HepG2 (cell line): ENCODE measurements around the gene VPS25. TPM values are rescaled to one million over a fixed set of nuclear protein-coding genes. Genes with fewer than 3 reads are reported as not detected.

Source experiments
- KAT2B ChIP-seq: fragments of 150-350 bp; IDR thresholded peaks from 2 replicates; pipeline ENCODE4 v1.6.1; 2014; ENCODE audit warnings: low read depth, low read length, borderline replicate concordance
- MAZ ChIP-seq, 2 experiments: sonication (generic) in 1 of 2; formaldehyde crosslinking in 1 of 2; IDR thresholded peaks; 2 replicates each; pipeline versions ENCODE4 v1.5.0 to v1.6.1; 2012 to 2020; ENCODE audit warnings: low read depth in 2 of 2, mild to moderate bottlenecking in 2 of 2, borderline replicate concordance in 1 of 2, improper control_type of control experiment in 1 of 2, low read length in 1 of 2, missing genetic modification reagents in 1 of 2, moderate library complexity in 1 of 2
- MBD4 ChIP-seq: IDR thresholded peaks from 2 replicates; pipeline ENCODE4 v1.6.1; 2012; ENCODE audit warnings: low read length, inconsistent platforms, borderline replicate concordance
- POLR2A ChIP-seq, 2 experiments: IDR thresholded peaks; 2 replicates each; pipeline ENCODE4 v1.6.1; 2011; ENCODE audit warnings: low read depth in 2 of 2, low read length in 2 of 2, mild to moderate bottlenecking in 1 of 2, moderate library complexity in 1 of 2; ENCODE audit not compliant: insufficient read depth in 1 of 2
- SALL1 ChIP-seq: sonication (generic); formaldehyde crosslinking; IDR thresholded peaks from 2 replicates; pipeline ENCODE4 v1.8.0; 2022; ENCODE audit warnings: mild to moderate bottlenecking, missing genetic modification reagents
- SALL2 ChIP-seq: sonication (generic); formaldehyde crosslinking; IDR thresholded peaks from 2 replicates; pipeline ENCODE4 v1.8.1; 2023; ENCODE audit warnings: mild to moderate bottlenecking, missing genetic modification reagents, inconsistent platforms
- SAP130 ChIP-seq: IDR thresholded peaks from 2 replicates; pipeline ENCODE4 v1.6.1; 2016; ENCODE audit warnings: low read depth
- TAF15 ChIP-seq: fragments of 200-400 bp; formaldehyde crosslinking; IDR thresholded peaks from one replicate; pipeline ENCODE4 v1.6.1; 2018; ENCODE audit warnings: mild to moderate bottlenecking, low read depth, low read length; ENCODE audit not compliant: poor library complexity, severe bottlenecking
- ZC3H13 ChIP-seq: sonication (generic); formaldehyde crosslinking; IDR thresholded peaks from 2 replicates; pipeline ENCODE4 v1.8.1; 2023; ENCODE audit warnings: mild to moderate bottlenecking, missing genetic modification reagents, moderate library complexity
- ZFP36L2 ChIP-seq: sonication (generic); formaldehyde crosslinking; IDR thresholded peaks from 2 replicates; pipeline ENCODE4 v1.4.0; 2020; ENCODE audit warnings: missing genetic modification reagents
- ZNF20 ChIP-seq: sonication (generic); formaldehyde crosslinking; IDR thresholded peaks from 2 replicates; pipeline ENCODE4 v1.4.0; 2020; ENCODE audit warnings: mild to moderate bottlenecking, moderate library complexity, missing genetic modification reagents
- ZNF292 ChIP-seq: sonication (generic); formaldehyde crosslinking; IDR thresholded peaks from 2 replicates; pipeline ENCODE4 v1.8.1; 2022; ENCODE audit warnings: mild to moderate bottlenecking, low read depth, missing genetic modification reagents, borderline replicate concordance
- ZNF552 ChIP-seq: sonication (generic); formaldehyde crosslinking; IDR thresholded peaks from 2 replicates; pipeline ENCODE4 v1.9.0; 2022; ENCODE audit warnings: missing genetic modification reagents, mild to moderate bottlenecking, borderline replicate concordance
- ZNF564 ChIP-seq: sonication (generic); formaldehyde crosslinking; IDR thresholded peaks from 2 replicates; pipeline ENCODE4 v1.8.1; 2023; ENCODE audit warnings: mild to moderate bottlenecking, missing genetic modification reagents
- ZNF644 ChIP-seq: IDR thresholded peaks from 2 replicates; pipeline ENCODE4 v1.6.1; 2016; ENCODE audit warnings: low read depth
- ZNF746 ChIP-seq: sonication (generic); formaldehyde crosslinking; IDR thresholded peaks from 2 replicates; pipeline ENCODE4 v1.8.0; 2022; ENCODE audit warnings: mild to moderate bottlenecking, missing genetic modification reagents
- ZNF788 ChIP-seq: sonication (generic); formaldehyde crosslinking; IDR thresholded peaks from 2 replicates; pipeline ENCODE4 v1.5.0; 2020; ENCODE audit warnings: mild to moderate bottlenecking, missing genetic modification reagents, borderline replicate concordance
- ZSCAN9 ChIP-seq: IDR thresholded peaks from 2 replicates; pipeline ENCODE4 v1.6.1; 2016; ENCODE audit warnings: borderline replicate concordance
- polyA plus RNA-seq, 8 experiments: library from polyadenylated mRNA; depleted of rRNA in 3 of 8; stranded (reverse) in 7 of 8; unstranded in 1 of 8; fragments of >200 nt; fragmentation: Illumina TruSeq in 4 of 8; extraction: Trizol in 4 of 8; gene quantifications; 2 replicates each; pipeline versions ENCODE4 v1.2.1 to v1.2.3, GENCODE V29; 2011 to 2016; ENCODE audit warnings: low read depth in 4 of 8, missing spikeins in 1 of 8, mixed read lengths in 1 of 8; ENCODE audit not compliant: insufficient read depth in 1 of 8
- total RNA-seq, 5 experiments: library from RNA; depleted of rRNA; stranded (reverse); fragments of >200 nt; fragmentation: Illumina TruSeq; extraction: Trizol; gene quantifications; 2 replicates each; pipeline ENCODE4 v1.2.3, GENCODE V29; 2016; ENCODE audit warnings: low read depth in 1 of 5
- TF ChIP-seq, protein P1 (sequence below): conservative IDR thresholded peaks from 2 replicates; pipeline ENCODE4 v1.6.1; 2018; ENCODE audit warnings: missing genetic modification reagents
- TF ChIP-seq, protein P2 (sequence below): sonication (generic); formaldehyde crosslinking; IDR thresholded peaks from 2 replicates; pipeline ENCODE4 v1.5.1; 2020; ENCODE audit warnings: mild to moderate bottlenecking, missing genetic modification reagents, borderline replicate concordance
- TF ChIP-seq, protein P3 (sequence below): sonication (generic); formaldehyde crosslinking; conservative IDR thresholded peaks from 2 replicates; pipeline ENCODE4 v1.4.0; 2020; ENCODE audit warnings: missing genetic modification reagents
- TF ChIP-seq, protein P4 (sequence below): sonication (generic); formaldehyde crosslinking; IDR thresholded peaks from 2 replicates; pipeline ENCODE4 v1.8.0; 2022; ENCODE audit warnings: mild to moderate bottlenecking, missing genetic modification reagents, moderate library complexity
- TF ChIP-seq, protein P5 (sequence below): IDR thresholded peaks from 2 replicates; pipeline ENCODE4 v1.6.1; 2016; ENCODE audit warnings: missing compliant biosample characterization, missing genetic modification reagents, borderline replicate concordance

VPS25 gene
- total and polyA plus RNA-seq, 2 of the 13 experiments (the other 11 are each of a cell fraction or from before 2014, with no cell fraction given), result 161 to 249 TPM

DNA sequence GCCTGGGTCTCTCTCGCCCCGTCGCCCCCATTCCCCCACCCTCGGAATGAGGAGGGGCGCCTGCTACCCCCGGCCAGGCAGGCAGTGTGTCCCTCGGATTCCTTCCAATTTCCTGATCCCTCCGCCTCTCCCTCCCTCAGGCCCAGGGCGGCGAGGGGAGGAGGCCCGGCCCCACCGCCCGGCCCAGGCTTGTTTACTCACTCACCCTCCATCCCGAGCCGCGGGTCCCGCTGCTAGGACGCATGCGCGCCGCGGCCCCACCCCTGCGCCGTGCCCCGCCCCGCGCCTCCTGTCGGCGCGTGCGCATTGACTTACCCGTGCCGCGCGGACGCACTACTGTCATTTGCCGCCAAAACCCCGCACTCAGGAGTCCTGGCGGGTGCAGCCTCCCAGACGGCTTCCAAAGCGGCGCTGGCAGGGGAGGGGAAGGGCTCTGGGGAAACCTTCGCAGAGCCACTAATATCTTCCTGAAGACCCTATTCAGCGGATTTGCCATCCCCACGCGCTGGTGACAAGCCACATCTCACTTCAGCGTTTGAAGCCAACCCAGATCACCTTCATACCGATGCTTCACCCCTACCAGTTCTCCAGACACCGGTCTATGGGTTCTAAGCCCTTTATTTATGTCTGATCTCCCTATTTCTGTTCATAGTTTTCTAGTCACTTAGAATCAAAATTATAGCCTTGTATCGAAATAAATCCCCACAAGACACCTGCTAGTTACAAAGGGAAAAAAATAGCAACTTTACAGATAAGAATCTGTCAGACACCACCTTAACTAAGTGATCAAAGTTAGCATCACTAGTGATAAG is 28.2 kb upstream of the VPS25 start, which contains the start of gene EZH1 (continued):
- TF ChIP-seq ZNF292, result peak; percentile 37; the same call in 1 of the 2 replicates
- TF ChIP-seq MBD4, result no peak
- peak; percentile 73 for TF ChIP-seq SAP130 (CRISPR knock-in tag)
- TF ChIP-seq TAF15, result peak; percentile 73
- TF ChIP-seq ZNF552, result peak; percentile 83
- TF ChIP-seq MAZ (IDR thresholded peaks at IDR 0.05; ENCODE audit: borderline replicate concordance, low read depth, low read length), result peak; percentile 87
- TF ChIP-seq MAZ (CRISPR knock-in tag; IDR thresholded peaks at IDR 0.05; ENCODE audit: low read depth), result peak; percentile 87
- TF ChIP-seq ZNF564 (CRISPR knock-in tag), result peak; percentile 92
- TF ChIP-seq ZNF644 (CRISPR knock-in tag), result no peak
- TF ChIP-seq, protein P1, sequence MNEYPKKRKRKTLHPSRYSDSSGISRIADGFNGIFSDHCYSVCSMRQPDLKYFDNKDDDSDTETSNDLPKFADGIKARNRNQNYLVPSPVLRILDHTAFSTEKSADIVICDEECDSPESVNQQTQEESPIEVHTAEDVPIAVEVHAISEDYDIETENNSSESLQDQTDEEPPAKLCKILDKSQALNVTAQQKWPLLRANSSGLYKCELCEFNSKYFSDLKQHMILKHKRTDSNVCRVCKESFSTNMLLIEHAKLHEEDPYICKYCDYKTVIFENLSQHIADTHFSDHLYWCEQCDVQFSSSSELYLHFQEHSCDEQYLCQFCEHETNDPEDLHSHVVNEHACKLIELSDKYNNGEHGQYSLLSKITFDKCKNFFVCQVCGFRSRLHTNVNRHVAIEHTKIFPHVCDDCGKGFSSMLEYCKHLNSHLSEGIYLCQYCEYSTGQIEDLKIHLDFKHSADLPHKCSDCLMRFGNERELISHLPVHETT (CRISPR knock-in tag), result no peak; the same call in none of the 2 replicates
- TF ChIP-seq, protein P2, sequence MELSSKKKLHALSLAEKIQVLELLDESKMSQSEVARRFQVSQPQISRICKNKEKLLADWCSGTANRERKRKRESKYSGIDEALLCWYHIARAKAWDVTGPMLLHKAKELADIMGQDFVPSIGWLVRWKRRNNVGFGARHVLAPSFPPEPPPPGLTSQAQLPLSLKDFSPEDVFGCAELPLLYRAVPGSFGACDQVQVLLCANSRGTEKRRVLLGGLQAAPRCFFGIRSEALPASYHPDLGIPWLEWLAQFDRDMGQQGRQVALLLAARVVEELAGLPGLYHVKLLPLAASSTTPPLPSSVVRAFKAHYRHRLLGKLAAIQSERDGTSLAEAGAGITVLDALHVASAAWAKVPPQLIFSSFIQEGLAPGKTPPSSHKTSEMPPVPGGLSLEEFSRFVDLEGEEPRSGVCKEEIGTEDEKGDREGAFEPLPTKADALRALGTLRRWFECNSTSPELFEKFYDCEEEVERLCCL (CRISPR knock-in tag), result no peak
- peak; percentile 76 for TF ChIP-seq ZC3H13 (CRISPR knock-in tag)
- TF ChIP-seq, protein P3, sequence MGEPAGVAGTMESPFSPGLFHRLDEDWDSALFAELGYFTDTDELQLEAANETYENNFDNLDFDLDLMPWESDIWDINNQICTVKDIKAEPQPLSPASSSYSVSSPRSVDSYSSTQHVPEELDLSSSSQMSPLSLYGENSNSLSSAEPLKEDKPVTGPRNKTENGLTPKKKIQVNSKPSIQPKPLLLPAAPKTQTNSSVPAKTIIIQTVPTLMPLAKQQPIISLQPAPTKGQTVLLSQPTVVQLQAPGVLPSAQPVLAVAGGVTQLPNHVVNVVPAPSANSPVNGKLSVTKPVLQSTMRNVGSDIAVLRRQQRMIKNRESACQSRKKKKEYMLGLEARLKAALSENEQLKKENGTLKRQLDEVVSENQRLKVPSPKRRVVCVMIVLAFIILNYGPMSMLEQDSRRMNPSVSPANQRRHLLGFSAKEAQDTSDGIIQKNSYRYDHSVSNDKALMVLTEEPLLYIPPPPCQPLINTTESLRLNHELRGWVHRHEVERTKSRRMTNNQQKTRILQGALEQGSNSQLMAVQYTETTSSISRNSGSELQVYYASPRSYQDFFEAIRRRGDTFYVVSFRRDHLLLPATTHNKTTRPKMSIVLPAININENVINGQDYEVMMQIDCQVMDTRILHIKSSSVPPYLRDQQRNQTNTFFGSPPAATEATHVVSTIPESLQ, result 0 out of 2 replicates have a peak, but pooled peaks have one; percentile 18
- TF ChIP-seq, protein P4, sequence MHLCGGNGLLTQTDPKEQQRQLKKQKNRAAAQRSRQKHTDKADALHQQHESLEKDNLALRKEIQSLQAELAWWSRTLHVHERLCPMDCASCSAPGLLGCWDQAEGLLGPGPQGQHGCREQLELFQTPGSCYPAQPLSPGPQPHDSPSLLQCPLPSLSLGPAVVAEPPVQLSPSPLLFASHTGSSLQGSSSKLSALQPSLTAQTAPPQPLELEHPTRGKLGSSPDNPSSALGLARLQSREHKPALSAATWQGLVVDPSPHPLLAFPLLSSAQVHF, result peak; percentile 86; the same call in 1 of the 2 replicates
- peak; percentile 74 for TF ChIP-seq ZNF746 (CRISPR knock-in tag)
- TF ChIP-seq, protein P5, sequence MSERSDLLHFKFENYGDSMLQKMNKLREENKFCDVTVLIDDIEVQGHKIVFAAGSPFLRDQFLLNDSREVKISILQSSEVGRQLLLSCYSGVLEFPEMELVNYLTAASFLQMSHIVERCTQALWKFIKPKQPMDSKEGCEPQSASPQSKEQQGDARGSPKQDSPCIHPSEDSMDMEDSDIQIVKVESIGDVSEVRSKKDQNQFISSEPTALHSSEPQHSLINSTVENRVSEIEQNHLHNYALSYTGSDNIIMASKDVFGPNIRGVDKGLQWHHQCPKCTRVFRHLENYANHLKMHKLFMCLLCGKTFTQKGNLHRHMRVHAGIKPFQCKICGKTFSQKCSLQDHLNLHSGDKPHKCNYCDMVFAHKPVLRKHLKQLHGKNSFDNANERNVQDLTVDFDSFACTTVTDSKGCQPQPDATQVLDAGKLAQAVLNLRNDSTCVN (CRISPR knock-in tag), result 0 out of 2 replicates have a peak, but pooled peaks have one; percentile 70
- no peak for TF ChIP-seq ZNF20 (CRISPR knock-in tag)
- peak; percentile 31; the same call in 1 of the 2 replicates for TF ChIP-seq ZFP36L2 (CRISPR knock-in tag)
- TF ChIP-seq SALL2 (CRISPR knock-in tag), result peak; percentile 23
- TF ChIP-seq ZSCAN9 (CRISPR knock-in tag), result peak; percentile 55
- TF ChIP-seq SALL1 (CRISPR knock-in tag), result peak; percentile 96
- TF ChIP-seq ZNF788 (CRISPR knock-in tag), result peak; percentile 96
- TF ChIP-seq POLR2A (IDR thresholded peaks at IDR 0.05; ENCODE audit: insufficient read depth in 1 of 2, low read depth in 2 of 2, low read length in 2 of 2), result peak; percentile 62 to 64; a peak in 3 of 4 replicates
- TF ChIP-seq KAT2B, result no peak
